PC-9 (cell line): Measurements from ENCODE around the gene SGO2. TPM values are rescaled to one million over a fixed set of nuclear protein-coding genes. Genes with fewer than 3 reads are reported as not detected.
"Not testable (repeated sequence)": the region's sequence is repeated elsewhere in the genome, so short reads cannot be mapped to it uniquely, and the experiment has no call there.

ENCODE experiments used
- BruUV-seq: library from RNA; stranded (reverse); fragments of 400-500 nt; replicated peaks from 2 replicates; lab custom pipeline; 2021; lab: Mats Ljungman, UMichigan
- CTCF ChIA-PET: fragments of 300-600 bp; sonication (Branson Sonifier 250); formaldehyde crosslinking; loops from one replicate; lab custom pipeline; 2022; ENCODE audit warnings: antibody characterized with exemption; lab: Charles Lee
- POLR2A ChIA-PET: fragments of 300-600 bp; sonication (Branson Sonifier 250); formaldehyde crosslinking; loops from one replicate; lab custom pipeline; 2022; ENCODE audit warnings: antibody characterized with exemption; ENCODE audit not compliant: unreplicated experiment; lab: Charles Lee
- DNase-seq, 2 experiments: peaks; one replicate each; pipeline versions ENCODE4 v3.0.0 to v3.0.0-alpha.2; 2015 to 2022; ENCODE audit warnings: mixed read lengths in 1 of 2
- H2AFZ ChIP-seq: fragments of 200-600 bp; sonication (generic); 2 replicates; pipeline ENCODE4 v1.8.1; 2017; ENCODE audit warnings: antibody characterized with exemption
- H3F3A ChIP-seq: fragments of 200-600 bp; sonication (generic); 2 replicates; pipeline ENCODE4 v1.8.1; 2017; ENCODE audit warnings: antibody characterized with exemption, mild to moderate bottlenecking, low read depth; ENCODE audit not compliant: insufficient read depth
- H3K27ac ChIP-seq: fragments of 200-600 bp; sonication (generic); 2 replicates; pipeline ENCODE4 v1.6.1; 2016; ENCODE audit warnings: mixed run types
- H3K27me3 ChIP-seq: fragments of 200-600 bp; sonication (generic); 2 replicates; pipeline ENCODE4 v1.6.1; 2016; ENCODE audit warnings: low read depth, mixed run types; ENCODE audit not compliant: insufficient read depth
- H3K36me3 ChIP-seq: fragments of 200-600 bp; sonication (generic); 2 replicates; pipeline ENCODE4 v1.6.1; 2016; ENCODE audit warnings: low read depth, mixed run types
- H3K4me1 ChIP-seq: fragments of 200-600 bp; sonication (generic); replicated peaks from 2 replicates; pipeline ENCODE4 v1.6.1; 2016; ENCODE audit warnings: mixed run types; ENCODE audit not compliant: insufficient read depth
- H3K4me2 ChIP-seq: fragments of 200-600 bp; sonication (generic); 2 replicates; pipeline ENCODE4 v1.6.1; 2017; ENCODE audit warnings: mixed run types
- H3K4me3 ChIP-seq: fragments of 200-600 bp; sonication (generic); 2 replicates; pipeline ENCODE4 v1.6.1; 2016; ENCODE audit warnings: mixed run types
- H3K79me2 ChIP-seq: fragments of 200-600 bp; sonication (generic); 2 replicates; pipeline ENCODE4 v1.6.1; 2017; ENCODE audit warnings: low read depth, mixed run types
- H3K9me2 ChIP-seq: fragments of 200-600 bp; sonication (generic); 2 replicates; pipeline ENCODE4 v1.8.1; 2017; ENCODE audit warnings: mild to moderate bottlenecking; ENCODE audit not compliant: insufficient read depth
- H3K9me3 ChIP-seq: fragments of 200-600 bp; sonication (generic); 2 replicates; pipeline ENCODE4 v1.8.1; 2016; ENCODE audit warnings: low read depth; ENCODE audit not compliant: insufficient read depth
- H4K20me1 ChIP-seq: fragments of 200-600 bp; sonication (generic); 2 replicates; pipeline ENCODE4 v1.8.1; 2017; ENCODE audit not compliant: insufficient read depth
- EZH2 ChIP-seq: fragments of 200-600 bp; sonication (generic); IDR thresholded peaks from 2 replicates; pipeline ENCODE4 v1.8.0; 2017; ENCODE audit warnings: antibody characterized with exemption, low read depth
- intact Hi-C: fragments of 100-400 bp; cut with micrococcal nuclease; formaldehyde crosslinking; loops from one replicate; pipeline ENCODE4 v1.10.0; 2022; ENCODE audit not compliant: unreplicated experiment
- total RNA-seq: library from RNA; stranded (reverse); gene quantifications from 2 replicates; pipeline ENCODE4 v1.2.3, GENCODE V29; 2021
- TF ChIP-seq, protein P1 (sequence below): fragments of 200-600 bp; sonication (generic); conservative IDR thresholded peaks from 2 replicates; pipeline ENCODE4 v1.6.1; 2017; ENCODE audit warnings: mixed run types, antibody characterized with exemption, mild to moderate bottlenecking, moderate library complexity

The SGO2 gene
- total RNA-seq, 1 experiment from 2014 or later, result 25.0 TPM

DNA sequence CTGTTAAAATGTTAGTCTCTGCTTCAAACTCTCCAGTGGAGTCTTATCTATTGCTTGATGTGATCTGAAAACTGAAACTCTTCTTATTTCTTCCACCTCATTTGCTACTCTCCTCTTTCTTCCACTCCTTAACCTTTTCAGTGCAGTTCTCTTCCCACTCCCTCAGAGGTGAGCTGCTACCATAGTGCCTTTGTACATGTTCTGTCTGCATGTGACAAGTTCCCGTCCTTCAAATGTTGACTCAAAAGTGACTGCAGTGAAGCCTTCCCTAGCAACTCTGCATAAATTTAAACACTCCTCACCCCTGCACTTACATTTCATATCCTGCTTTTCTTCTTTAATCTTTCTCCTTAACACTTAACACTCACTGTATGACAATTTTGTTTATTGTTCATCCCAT lies 12.1 kb downstream of the SGO2 start:
- Histone ChIP-seq H3K9me2 (no peaks in the 10 kb centered on the region), H2AFZ (no peak overlapping the region), H3K27me3 (no peaks in the 10 kb centered on the region), H3K79me2 (no peaks in the 10 kb centered on the region), H3K4me2 (peak overlapping the region; percentile 36), H3K4me3 (no peak overlapping the region), H3F3A (peaks cover 12% of the 10 kb centered on the region; the same call in 1 of the 2 replicates), H4K20me1 (no peaks in the 10 kb centered on the region), H3K27ac (no peak overlapping the region), H3K9me3 (no peaks in the 10 kb centered on the region), H3K36me3 (peaks cover 29% of the 10 kb centered on the region; the same call in 1 of the 2 replicates), H3K4me1 (peaks cover 15% of the 10 kb centered on the region)
- ChIA-PET CTCF (no interaction called here), POLR2A (no interaction called here)
- BruUV-seq, result no TSS peak
- intact Hi-C loops, result no loop called here
- no peak for TF ChIP-seq EZH2
- TF ChIP-seq, protein P1, sequence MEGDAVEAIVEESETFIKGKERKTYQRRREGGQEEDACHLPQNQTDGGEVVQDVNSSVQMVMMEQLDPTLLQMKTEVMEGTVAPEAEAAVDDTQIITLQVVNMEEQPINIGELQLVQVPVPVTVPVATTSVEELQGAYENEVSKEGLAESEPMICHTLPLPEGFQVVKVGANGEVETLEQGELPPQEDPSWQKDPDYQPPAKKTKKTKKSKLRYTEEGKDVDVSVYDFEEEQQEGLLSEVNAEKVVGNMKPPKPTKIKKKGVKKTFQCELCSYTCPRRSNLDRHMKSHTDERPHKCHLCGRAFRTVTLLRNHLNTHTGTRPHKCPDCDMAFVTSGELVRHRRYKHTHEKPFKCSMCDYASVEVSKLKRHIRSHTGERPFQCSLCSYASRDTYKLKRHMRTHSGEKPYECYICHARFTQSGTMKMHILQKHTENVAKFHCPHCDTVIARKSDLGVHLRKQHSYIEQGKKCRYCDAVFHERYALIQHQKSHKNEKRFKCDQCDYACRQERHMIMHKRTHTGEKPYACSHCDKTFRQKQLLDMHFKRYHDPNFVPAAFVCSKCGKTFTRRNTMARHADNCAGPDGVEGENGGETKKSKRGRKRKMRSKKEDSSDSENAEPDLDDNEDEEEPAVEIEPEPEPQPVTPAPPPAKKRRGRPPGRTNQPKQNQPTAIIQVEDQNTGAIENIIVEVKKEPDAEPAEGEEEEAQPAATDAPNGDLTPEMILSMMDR, result no peak
- DNase-seq, result no peak

DNA sequence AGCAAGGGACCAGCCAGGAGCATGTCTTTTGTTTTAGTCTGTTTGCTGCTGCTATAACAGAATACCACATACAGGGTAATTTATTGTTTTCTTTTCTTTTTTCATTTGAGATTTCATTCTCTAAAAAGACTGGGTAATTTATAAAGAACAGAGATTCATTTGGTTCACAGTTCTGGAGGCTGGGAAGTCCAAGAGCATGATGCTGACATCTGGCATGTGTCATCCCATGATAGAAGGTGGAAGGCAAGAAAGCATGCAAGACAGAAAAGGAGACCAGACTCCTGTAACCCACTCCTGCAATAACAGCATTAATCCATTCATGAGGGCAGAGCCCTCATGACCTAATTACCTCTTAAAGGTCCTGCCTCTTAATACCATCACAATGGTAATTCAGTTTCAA lies 14.8 kb downstream of the SGO2 start:
- no peak for DNase-seq
- BruUV-seq, result no TSS peak
- Histone ChIP-seq H3K4me1 (peaks cover 15% of the 10 kb centered on the region), H3K4me3 (no peak overlapping the region), H3K27ac (no peak overlapping the region), H4K20me1 (no peaks in the 10 kb centered on the region), H3F3A (peaks cover 12% of the 10 kb centered on the region; the same call in 1 of the 2 replicates), H3K27me3 (no peaks in the 10 kb centered on the region), H3K9me2 (no peaks in the 10 kb centered on the region), H3K36me3 (peaks cover 24% of the 10 kb centered on the region; the same call in 1 of the 2 replicates), H2AFZ (no peak overlapping the region), H3K4me2 (no peak overlapping the region), H3K9me3 (no peaks in the 10 kb centered on the region), H3K79me2 (no peaks in the 10 kb centered on the region)
- no peak for TF ChIP-seq EZH2
- TF ChIP-seq, protein P1, result no peak
- POLR2A ChIA-PET, result no interaction called here
- intact Hi-C loops, result no loop called here
- CTCF ChIA-PET, result no interaction called here

DNA sequence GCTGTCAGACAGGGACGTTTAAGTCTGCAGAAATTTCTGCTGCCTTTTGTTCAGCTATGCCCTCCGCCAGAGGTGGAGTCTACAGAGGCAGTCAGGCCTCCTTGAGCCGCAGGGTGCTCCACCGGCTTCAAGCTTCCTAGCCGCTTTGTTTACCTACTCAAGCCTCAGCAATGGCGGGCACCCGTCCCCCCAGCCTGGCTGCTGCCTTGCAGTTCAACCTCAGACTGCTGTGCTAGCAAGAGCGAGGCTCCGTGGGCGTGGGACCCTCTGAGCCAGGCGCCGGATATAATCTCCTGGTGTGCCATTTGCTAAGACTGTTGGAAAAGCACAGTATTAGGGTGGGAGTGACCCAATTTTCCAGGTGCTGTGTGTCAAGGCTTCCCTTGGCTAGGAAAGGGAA lies 40.6 kb downstream of the SGO2 start:
- DNase-seq, intact Hi-C loops, H2AFZ ChIP-seq, H3K9me2 ChIP-seq, H3K36me3 ChIP-seq, H3F3A ChIP-seq, H3K79me2 ChIP-seq, BruUV-seq, H4K20me1 ChIP-seq, H3K4me2 ChIP-seq, CTCF ChIA-PET, H3K9me3 ChIP-seq, H3K27me3 ChIP-seq, H3K4me1 ChIP-seq, H3K27ac ChIP-seq, H3K4me3 ChIP-seq, POLR2A ChIA-PET: not testable (repeated sequence)

DNA sequence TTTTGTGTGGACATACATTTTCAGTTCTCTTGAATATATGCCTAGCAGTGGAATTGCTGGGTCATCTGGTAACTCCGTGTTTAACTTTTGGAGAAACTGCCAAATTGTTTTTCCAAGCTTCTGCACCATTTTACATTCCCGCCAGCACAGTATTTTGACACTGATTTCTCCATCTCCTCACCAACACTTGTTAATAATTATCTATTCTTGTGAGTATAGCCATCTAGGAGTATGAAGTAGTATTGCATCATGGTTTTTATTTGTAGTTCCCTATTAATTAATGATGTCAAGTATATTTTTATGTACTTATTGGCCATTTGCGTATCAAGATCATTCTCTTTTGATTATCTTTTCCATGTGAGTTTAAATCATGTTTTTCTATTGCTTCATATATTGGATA lies 41.9 kb downstream of the SGO2 start:
- Histone ChIP-seq H3K79me2 (no peaks in the 10 kb centered on the region), H3K9me2 (no peaks in the 10 kb centered on the region), H3F3A (no peaks in the 10 kb centered on the region), H4K20me1 (no peaks in the 10 kb centered on the region), H2AFZ (no peak overlapping the region), H3K4me2 (no peak overlapping the region), H3K36me3 (peaks cover 8% of the 10 kb centered on the region; the same call in 1 of the 2 replicates), H3K27me3 (no peaks in the 10 kb centered on the region), H3K9me3 (no peaks in the 10 kb centered on the region), H3K4me1 (no peaks in the 10 kb centered on the region), H3K27ac (no peak overlapping the region), H3K4me3 (no peak overlapping the region)
- CTCF ChIA-PET, result no interaction called here
- no peak for DNase-seq
- TF ChIP-seq, protein P1, result no peak
- TF ChIP-seq EZH2, result no peak
- BruUV-seq, result no TSS peak
- POLR2A ChIA-PET, result no interaction called here
- intact Hi-C loops, result no loop called here
